ENCODE data around the gene C1orf52.

C1orf52 gene

GRCh38 chr1:85259118-85259911 lies at the start of gene C1orf52:
TSS of gene C1orf52 (minus strand) at chr1:85259662. CDS start at chr1:85259633, 29 bp downstream.
- peak; percentile 95 to 97 for DNase-seq

GRCh38 chr1:85308833-85309350 lies 49.4 kb upstream of the C1orf52 start:
- DNase-seq: no peak

GRCh38 chr1:85307987-85308832 lies 48.7 kb upstream of the C1orf52 start:
- peak; percentile 69 to 78 for DNase-seq

GRCh38 chr1:85306236-85306635 lies 46.8 kb upstream of the C1orf52 start:
- no peak for DNase-seq

GRCh38 chr1:85303440-85304162 lies 44.1 kb upstream of the C1orf52 start:
- no peak for DNase-seq

GRCh38 chr1:85300140-85300539 lies 40.7 kb upstream of the C1orf52 start:
- no peak for DNase-seq

GRCh38 chr1:85297855-85298629 lies 38.6 kb upstream of the C1orf52 start:
- peak; percentile 70 to 81 for DNase-seq

- DNase-seq: no peak
These were observed 38.0 kb upstream of the C1orf52 start for GRCh38 chr1:85297538-85297854.

GRCh38 chr1:85296980-85297379 lies 37.5 kb upstream of the C1orf52 start:
- no peak for DNase-seq

GRCh38 chr1:85295654-85296053 lies 36.2 kb upstream of the C1orf52 start:
- no peak for DNase-seq

- DNase-seq: no peak
These were observed 35.6 kb upstream of the C1orf52 start for GRCh38 chr1:85295006-85295431.

- no peak for DNase-seq
These were observed 31.4 kb upstream of the C1orf52 start for GRCh38 chr1:85290826-85291225.

- no peak for DNase-seq
These were observed 30.4 kb upstream of the C1orf52 start for GRCh38 chr1:85289848-85290335.

GRCh38 chr1:85289207-85289847 lies 29.9 kb upstream of the C1orf52 start:
- DNase-seq: peak; percentile 32 to 52

GRCh38 chr1:85284202-85284601 lies 24.7 kb upstream of the C1orf52 start:
- no peak for DNase-seq

- no peak for DNase-seq
These were observed 24.2 kb upstream of the C1orf52 start for GRCh38 chr1:85283475-85284199.

GRCh38 chr1:85282424-85282823 lies 23.0 kb upstream of the C1orf52 start:
- DNase-seq: no peak

GRCh38 chr1:85280636-85281035 lies 21.2 kb upstream of the C1orf52 start:
- no peak for DNase-seq

GRCh38 chr1:85279458-85280080 lies 20.1 kb upstream of the C1orf52 start:
- no peak for DNase-seq

GRCh38 chr1:85278853-85279314 lies 19.4 kb upstream of the C1orf52 start:
- peak; percentile 51 to 58 for DNase-seq
